Measurements from ENCODE around the gene CLEC5A.
"Not testable (repeated sequence)": the region's sequence is repeated elsewhere in the genome, so short reads cannot be mapped to it uniquely, and the experiment has no call there.

The CLEC5A gene

GRCh38 chr7:141946796-141947195 lies at the start of gene CLEC5A:
TSS of gene CLEC5A (minus strand) at chr7:141946974. CDS start at chr7:141946292, 682 bp downstream.
- no peak within 1 kb of the TSS for H3K4me3 ChIP-seq (ENCODE audit: low read depth, low read length)
- H3K9ac ChIP-seq (ENCODE audit: low read depth, low read length) = no peak within 1 kb of the TSS
- no peaks in the 10 kb centered on the region for H3K36me3 ChIP-seq (ENCODE audit: control insufficient read depth, insufficient read depth, low read length)
- no peaks in the 10 kb centered on the region for H3K9me3 ChIP-seq (ENCODE audit: control insufficient read depth, insufficient read depth, low read length)
- no peaks in the 10 kb centered on the region for H3K27me3 ChIP-seq (ENCODE audit: control insufficient read depth, insufficient read depth, low read length)
- H3K4me1 ChIP-seq (ENCODE audit: control insufficient read depth, insufficient read depth, low read length) = no peaks in the 10 kb centered on the region

GRCh38 chr7:141993354-141993753 lies 46.6 kb upstream of the CLEC5A start:
- Histone ChIP-seq H3K9ac (ENCODE audit: low read depth, low read length) (no peak overlapping the region), H3K36me3 (ENCODE audit: control insufficient read depth, insufficient read depth, low read length) (no peaks in the 10 kb centered on the region), H3K9me3 (ENCODE audit: control insufficient read depth, insufficient read depth, low read length) (no peaks in the 10 kb centered on the region), H3K4me1 (ENCODE audit: control insufficient read depth, insufficient read depth, low read length) (peaks cover 2% of the 10 kb centered on the region), H3K4me3 (ENCODE audit: low read depth, low read length) (no peak overlapping the region), H3K27me3 (ENCODE audit: control insufficient read depth, insufficient read depth, low read length) (no peaks in the 10 kb centered on the region)

GRCh38 chr7:141992688-141993087 lies 45.9 kb upstream of the CLEC5A start:
- no peaks in the 10 kb centered on the region for H3K27me3 ChIP-seq (ENCODE audit: control insufficient read depth, insufficient read depth, low read length)
- H3K36me3 ChIP-seq (ENCODE audit: control insufficient read depth, insufficient read depth, low read length) = no peaks in the 10 kb centered on the region
- no peak overlapping the region for H3K9ac ChIP-seq (ENCODE audit: low read depth, low read length)
- no peaks in the 10 kb centered on the region for H3K9me3 ChIP-seq (ENCODE audit: control insufficient read depth, insufficient read depth, low read length)
- peaks cover 2% of the 10 kb centered on the region for H3K4me1 ChIP-seq (ENCODE audit: control insufficient read depth, insufficient read depth, low read length)
- no peak overlapping the region for H3K4me3 ChIP-seq (ENCODE audit: low read depth, low read length)

GRCh38 chr7:141992156-141992555 lies 45.4 kb upstream of the CLEC5A start:
- no peak overlapping the region for H3K9ac ChIP-seq (ENCODE audit: low read depth, low read length)
- H3K4me3 ChIP-seq (ENCODE audit: low read depth, low read length) = no peak overlapping the region
- H3K27me3 ChIP-seq (ENCODE audit: control insufficient read depth, insufficient read depth, low read length) = no peaks in the 10 kb centered on the region
- H3K4me1 ChIP-seq (ENCODE audit: control insufficient read depth, insufficient read depth, low read length) = peaks cover 2% of the 10 kb centered on the region
- no peaks in the 10 kb centered on the region for H3K9me3 ChIP-seq (ENCODE audit: control insufficient read depth, insufficient read depth, low read length)
- H3K36me3 ChIP-seq (ENCODE audit: control insufficient read depth, insufficient read depth, low read length) = no peaks in the 10 kb centered on the region

GRCh38 chr7:141991140-141991539 lies 44.4 kb upstream of the CLEC5A start:
- no peaks in the 10 kb centered on the region for H3K36me3 ChIP-seq (ENCODE audit: control insufficient read depth, insufficient read depth, low read length)
- H3K27me3 ChIP-seq (ENCODE audit: control insufficient read depth, insufficient read depth, low read length) = no peaks in the 10 kb centered on the region
- no peak overlapping the region for H3K4me3 ChIP-seq (ENCODE audit: low read depth, low read length)
- peaks cover 4% of the 10 kb centered on the region for H3K9me3 ChIP-seq (ENCODE audit: control insufficient read depth, insufficient read depth, low read length)
- H3K4me1 ChIP-seq (ENCODE audit: control insufficient read depth, insufficient read depth, low read length) = peaks cover 2% of the 10 kb centered on the region
- no peak overlapping the region for H3K9ac ChIP-seq (ENCODE audit: low read depth, low read length)

GRCh38 chr7:141990011-141990725 lies 43.4 kb upstream of the CLEC5A start:
- Histone ChIP-seq H3K4me1 (ENCODE audit: control insufficient read depth, insufficient read depth, low read length) (no peaks in the 10 kb centered on the region), H3K9ac (ENCODE audit: low read depth, low read length) (no peak overlapping the region), H3K4me3 (ENCODE audit: low read depth, low read length) (no peak overlapping the region), H3K36me3 (ENCODE audit: control insufficient read depth, insufficient read depth, low read length) (no peaks in the 10 kb centered on the region), H3K9me3 (ENCODE audit: control insufficient read depth, insufficient read depth, low read length) (peaks cover 4% of the 10 kb centered on the region), H3K27me3 (ENCODE audit: control insufficient read depth, insufficient read depth, low read length) (no peaks in the 10 kb centered on the region)

- H3K27me3 ChIP-seq (ENCODE audit: control insufficient read depth, insufficient read depth, low read length); H3K36me3 ChIP-seq (ENCODE audit: control insufficient read depth, insufficient read depth, low read length); H3K9me3 ChIP-seq (ENCODE audit: control insufficient read depth, insufficient read depth, low read length); H3K4me1 ChIP-seq (ENCODE audit: control insufficient read depth, insufficient read depth, low read length); H3K9ac ChIP-seq (ENCODE audit: low read depth, low read length); H3K4me3 ChIP-seq (ENCODE audit: low read depth, low read length): not testable (repeated sequence)
Observed at GRCh38 chr7:141987803-141988202, 41.0 kb upstream of the CLEC5A start.

- Histone ChIP-seq H3K9ac (ENCODE audit: low read depth, low read length) (no peak overlapping the region), H3K4me1 (ENCODE audit: control insufficient read depth, insufficient read depth, low read length) (no peaks in the 10 kb centered on the region), H3K9me3 (ENCODE audit: control insufficient read depth, insufficient read depth, low read length) (peaks cover 4% of the 10 kb centered on the region), H3K4me3 (ENCODE audit: low read depth, low read length) (no peak overlapping the region), H3K36me3 (ENCODE audit: control insufficient read depth, insufficient read depth, low read length) (no peaks in the 10 kb centered on the region), H3K27me3 (ENCODE audit: control insufficient read depth, insufficient read depth, low read length) (no peaks in the 10 kb centered on the region)
Observed at GRCh38 chr7:141986923-141987322, 40.1 kb upstream of the CLEC5A start.

GRCh38 chr7:141985926-141986325 lies 39.2 kb upstream of the CLEC5A start:
- not testable (repeated sequence) for H3K36me3 ChIP-seq (ENCODE audit: control insufficient read depth, insufficient read depth, low read length); H3K27me3 ChIP-seq (ENCODE audit: control insufficient read depth, insufficient read depth, low read length); H3K4me1 ChIP-seq (ENCODE audit: control insufficient read depth, insufficient read depth, low read length); H3K9ac ChIP-seq (ENCODE audit: low read depth, low read length); H3K9me3 ChIP-seq (ENCODE audit: control insufficient read depth, insufficient read depth, low read length)
- H3K4me3 ChIP-seq (ENCODE audit: low read depth, low read length) = peak overlapping the region; percentile 39

- no peak overlapping the region for H3K4me3 ChIP-seq (ENCODE audit: low read depth, low read length)
- no peaks in the 10 kb centered on the region for H3K27me3 ChIP-seq (ENCODE audit: control insufficient read depth, insufficient read depth, low read length)
- no peaks in the 10 kb centered on the region for H3K4me1 ChIP-seq (ENCODE audit: control insufficient read depth, insufficient read depth, low read length)
- H3K36me3 ChIP-seq (ENCODE audit: control insufficient read depth, insufficient read depth, low read length) = no peaks in the 10 kb centered on the region
- no peaks in the 10 kb centered on the region for H3K9me3 ChIP-seq (ENCODE audit: control insufficient read depth, insufficient read depth, low read length)
- no peak overlapping the region for H3K9ac ChIP-seq (ENCODE audit: low read depth, low read length)
Observed at GRCh38 chr7:141979568-141979967, 32.8 kb upstream of the CLEC5A start.

GRCh38 chr7:141978351-141978750 lies 31.6 kb upstream of the CLEC5A start:
- no peaks in the 10 kb centered on the region for H3K27me3 ChIP-seq (ENCODE audit: control insufficient read depth, insufficient read depth, low read length)
- no peak overlapping the region for H3K9ac ChIP-seq (ENCODE audit: low read depth, low read length)
- no peaks in the 10 kb centered on the region for H3K4me1 ChIP-seq (ENCODE audit: control insufficient read depth, insufficient read depth, low read length)
- H3K9me3 ChIP-seq (ENCODE audit: control insufficient read depth, insufficient read depth, low read length) = no peaks in the 10 kb centered on the region
- no peak overlapping the region for H3K4me3 ChIP-seq (ENCODE audit: low read depth, low read length)
- H3K36me3 ChIP-seq (ENCODE audit: control insufficient read depth, insufficient read depth, low read length) = no peaks in the 10 kb centered on the region

- Histone ChIP-seq H3K36me3 (ENCODE audit: control insufficient read depth, insufficient read depth, low read length) (no peaks in the 10 kb centered on the region), H3K9ac (ENCODE audit: low read depth, low read length) (no peak overlapping the region), H3K9me3 (ENCODE audit: control insufficient read depth, insufficient read depth, low read length) (no peaks in the 10 kb centered on the region), H3K4me1 (ENCODE audit: control insufficient read depth, insufficient read depth, low read length) (no peaks in the 10 kb centered on the region), H3K4me3 (ENCODE audit: low read depth, low read length) (peak overlapping the region; percentile 28), H3K27me3 (ENCODE audit: control insufficient read depth, insufficient read depth, low read length) (no peaks in the 10 kb centered on the region)
Observed at GRCh38 chr7:141976524-141977245, 29.9 kb upstream of the CLEC5A start.
